Body of pancreas (tissue), 4 donors: ENCODE measurements around the gene SERINC2.

Experiments used
- POLR2A ChIP-seq, 3 donors: fragments of 450-650 bp; IDR thresholded peaks; one replicate each; pipeline ENCODE4 v1.6.1; 2016; ENCODE audit warnings: antibody characterized with exemption in 3 of 3, mild to moderate bottlenecking in 2 of 3
- TF ChIP-seq, protein P1 (sequence below), 7 experiments: fragments of 450-650 bp in 4 of 7; fragments of 200-600 bp in 3 of 7; sonication (generic) in 3 of 7; IDR thresholded peaks; one replicate each; pipeline ENCODE4 v1.5.1; 2016 to 2019; ENCODE audit warnings: antibody characterized with exemption in 7 of 7

DNA sequence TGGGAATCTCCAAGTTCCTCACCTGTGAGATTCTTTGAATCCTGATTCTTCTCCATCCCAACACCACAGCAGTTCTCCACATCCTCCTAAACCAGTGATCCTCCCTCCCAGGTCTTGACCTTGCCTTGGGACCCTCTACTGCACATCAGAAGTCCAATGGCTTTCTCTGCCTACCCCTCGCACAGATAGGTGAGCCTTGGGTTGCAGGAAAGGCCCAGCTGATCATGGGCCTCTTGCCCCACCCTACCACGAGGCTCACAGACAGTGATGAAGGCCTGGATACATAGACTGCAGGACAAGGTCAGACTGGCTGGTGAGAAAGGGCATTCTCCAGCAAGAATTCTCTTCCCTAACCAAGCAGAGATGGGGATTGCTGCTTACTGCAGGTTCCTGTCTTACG, 41.0 kb upstream of the SERINC2 start:
- TF ChIP-seq, protein P1, sequence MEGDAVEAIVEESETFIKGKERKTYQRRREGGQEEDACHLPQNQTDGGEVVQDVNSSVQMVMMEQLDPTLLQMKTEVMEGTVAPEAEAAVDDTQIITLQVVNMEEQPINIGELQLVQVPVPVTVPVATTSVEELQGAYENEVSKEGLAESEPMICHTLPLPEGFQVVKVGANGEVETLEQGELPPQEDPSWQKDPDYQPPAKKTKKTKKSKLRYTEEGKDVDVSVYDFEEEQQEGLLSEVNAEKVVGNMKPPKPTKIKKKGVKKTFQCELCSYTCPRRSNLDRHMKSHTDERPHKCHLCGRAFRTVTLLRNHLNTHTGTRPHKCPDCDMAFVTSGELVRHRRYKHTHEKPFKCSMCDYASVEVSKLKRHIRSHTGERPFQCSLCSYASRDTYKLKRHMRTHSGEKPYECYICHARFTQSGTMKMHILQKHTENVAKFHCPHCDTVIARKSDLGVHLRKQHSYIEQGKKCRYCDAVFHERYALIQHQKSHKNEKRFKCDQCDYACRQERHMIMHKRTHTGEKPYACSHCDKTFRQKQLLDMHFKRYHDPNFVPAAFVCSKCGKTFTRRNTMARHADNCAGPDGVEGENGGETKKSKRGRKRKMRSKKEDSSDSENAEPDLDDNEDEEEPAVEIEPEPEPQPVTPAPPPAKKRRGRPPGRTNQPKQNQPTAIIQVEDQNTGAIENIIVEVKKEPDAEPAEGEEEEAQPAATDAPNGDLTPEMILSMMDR (IDR thresholded peaks at IDR 0.05): no peak
- TF ChIP-seq POLR2A (IDR thresholded peaks at IDR 0.05): no peak
